ENCODE measurements around the gene FGA.
"Not testable (repeated sequence)": the region's sequence is repeated elsewhere in the genome, so short reads cannot be mapped to it uniquely, and the experiment has no call there.

FGA gene

DNA sequence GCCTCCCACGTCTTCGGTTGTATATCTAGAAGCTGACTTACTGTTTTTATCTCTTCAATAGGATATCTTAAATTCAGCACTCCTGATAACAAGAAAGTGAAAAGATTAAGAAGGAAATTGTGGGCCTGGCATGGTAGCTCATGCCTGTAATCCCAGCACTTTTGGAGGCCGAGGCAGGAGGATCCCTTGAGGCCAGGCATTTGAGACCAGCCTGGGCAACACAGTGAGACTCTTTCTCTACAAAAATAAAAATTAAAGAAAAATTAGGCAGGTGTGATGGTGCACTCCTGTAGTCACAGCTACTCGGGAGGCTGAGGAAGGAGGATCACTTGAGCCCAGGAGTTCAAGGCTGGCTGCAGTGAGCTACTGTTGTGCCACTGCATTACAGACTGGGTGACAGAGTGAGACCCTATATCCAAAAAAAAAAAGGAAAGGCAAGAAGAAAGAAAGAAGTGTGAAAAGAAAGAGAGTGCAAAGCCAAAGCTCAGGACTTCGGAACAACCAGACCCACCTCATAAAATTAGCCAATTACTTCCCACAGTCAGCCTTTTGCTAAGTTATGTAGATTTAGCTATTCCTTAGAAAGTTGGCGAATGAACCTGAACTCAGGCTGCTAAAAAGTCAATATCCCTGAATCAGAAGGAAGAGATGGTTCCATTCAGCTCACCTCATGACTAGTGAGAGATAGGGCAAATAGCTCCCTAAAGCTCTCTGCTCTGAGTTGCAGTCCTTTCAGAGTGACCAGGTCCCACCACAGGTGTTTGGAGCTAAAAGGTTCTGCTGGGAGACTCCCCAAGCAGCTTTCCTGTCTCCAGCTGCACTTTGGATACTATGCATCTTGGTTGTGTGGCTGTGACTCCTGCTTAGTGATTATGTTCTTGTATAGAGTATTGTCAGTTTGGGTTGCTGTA is 12.7 kb upstream of the FGA start:
- no peak for DNase-seq (ENCODE audit: low spot score)
- no peak overlapping the region for H3K27ac ChIP-seq
- POLR2A ChIA-PET (ENCODE audit: low non-redundant PET) = no interaction called here
- TF ChIP-seq, protein P1, sequence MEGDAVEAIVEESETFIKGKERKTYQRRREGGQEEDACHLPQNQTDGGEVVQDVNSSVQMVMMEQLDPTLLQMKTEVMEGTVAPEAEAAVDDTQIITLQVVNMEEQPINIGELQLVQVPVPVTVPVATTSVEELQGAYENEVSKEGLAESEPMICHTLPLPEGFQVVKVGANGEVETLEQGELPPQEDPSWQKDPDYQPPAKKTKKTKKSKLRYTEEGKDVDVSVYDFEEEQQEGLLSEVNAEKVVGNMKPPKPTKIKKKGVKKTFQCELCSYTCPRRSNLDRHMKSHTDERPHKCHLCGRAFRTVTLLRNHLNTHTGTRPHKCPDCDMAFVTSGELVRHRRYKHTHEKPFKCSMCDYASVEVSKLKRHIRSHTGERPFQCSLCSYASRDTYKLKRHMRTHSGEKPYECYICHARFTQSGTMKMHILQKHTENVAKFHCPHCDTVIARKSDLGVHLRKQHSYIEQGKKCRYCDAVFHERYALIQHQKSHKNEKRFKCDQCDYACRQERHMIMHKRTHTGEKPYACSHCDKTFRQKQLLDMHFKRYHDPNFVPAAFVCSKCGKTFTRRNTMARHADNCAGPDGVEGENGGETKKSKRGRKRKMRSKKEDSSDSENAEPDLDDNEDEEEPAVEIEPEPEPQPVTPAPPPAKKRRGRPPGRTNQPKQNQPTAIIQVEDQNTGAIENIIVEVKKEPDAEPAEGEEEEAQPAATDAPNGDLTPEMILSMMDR (conservative IDR thresholded peaks at IDR 0.05; ENCODE audit: low read depth) = no peak
- CTCF ChIA-PET = interaction anchor here (0.9 to 1.5 kb wide), 3 partner anchors 15 to 44 kb away, joined by 3 to 4 read pairs (median 4); no protein-coding TSS in a partner anchor

DNA sequence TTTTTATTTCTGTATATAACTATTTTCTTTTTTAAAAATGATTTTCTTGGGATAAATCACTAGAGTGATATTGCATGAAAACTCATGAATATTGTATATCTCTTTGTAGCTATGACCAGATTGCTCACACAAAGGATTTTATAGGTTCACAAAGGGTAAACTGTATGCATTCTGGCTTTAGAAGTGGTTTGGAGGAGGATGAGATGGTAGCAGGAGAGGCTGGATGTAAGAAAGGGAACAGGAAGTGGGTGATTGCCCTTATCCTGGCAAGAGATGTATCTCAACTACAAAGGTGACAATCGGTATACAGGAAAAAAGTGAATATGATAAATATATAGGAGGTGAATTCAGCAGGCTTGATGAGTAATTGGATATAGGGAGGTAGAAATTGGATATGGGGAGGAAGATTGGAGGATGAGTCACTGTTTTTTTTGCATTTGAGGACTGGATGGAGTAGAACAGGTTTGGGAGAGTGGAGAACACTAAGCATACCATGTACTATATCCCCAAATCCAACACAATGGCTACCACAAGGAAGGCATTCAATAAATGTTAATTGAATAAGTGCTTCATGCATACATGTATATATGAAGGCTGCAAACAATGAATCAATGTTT is 12.0 kb upstream of the FGA start:
- H3K27ac ChIP-seq = no peak overlapping the region
- peak; percentile 81 for DNase-seq (ENCODE audit: low spot score)
- CTCF ChIA-PET = interaction anchor here (1.1 to 1.5 kb wide), 2 partner anchors 16 to 38 kb away, joined by 3 to 4 read pairs; no protein-coding TSS in a partner anchor
- POLR2A ChIA-PET (ENCODE audit: low non-redundant PET) = no interaction called here
- TF ChIP-seq, protein P1 (conservative IDR thresholded peaks at IDR 0.05; ENCODE audit: low read depth) = no peak

DNA sequence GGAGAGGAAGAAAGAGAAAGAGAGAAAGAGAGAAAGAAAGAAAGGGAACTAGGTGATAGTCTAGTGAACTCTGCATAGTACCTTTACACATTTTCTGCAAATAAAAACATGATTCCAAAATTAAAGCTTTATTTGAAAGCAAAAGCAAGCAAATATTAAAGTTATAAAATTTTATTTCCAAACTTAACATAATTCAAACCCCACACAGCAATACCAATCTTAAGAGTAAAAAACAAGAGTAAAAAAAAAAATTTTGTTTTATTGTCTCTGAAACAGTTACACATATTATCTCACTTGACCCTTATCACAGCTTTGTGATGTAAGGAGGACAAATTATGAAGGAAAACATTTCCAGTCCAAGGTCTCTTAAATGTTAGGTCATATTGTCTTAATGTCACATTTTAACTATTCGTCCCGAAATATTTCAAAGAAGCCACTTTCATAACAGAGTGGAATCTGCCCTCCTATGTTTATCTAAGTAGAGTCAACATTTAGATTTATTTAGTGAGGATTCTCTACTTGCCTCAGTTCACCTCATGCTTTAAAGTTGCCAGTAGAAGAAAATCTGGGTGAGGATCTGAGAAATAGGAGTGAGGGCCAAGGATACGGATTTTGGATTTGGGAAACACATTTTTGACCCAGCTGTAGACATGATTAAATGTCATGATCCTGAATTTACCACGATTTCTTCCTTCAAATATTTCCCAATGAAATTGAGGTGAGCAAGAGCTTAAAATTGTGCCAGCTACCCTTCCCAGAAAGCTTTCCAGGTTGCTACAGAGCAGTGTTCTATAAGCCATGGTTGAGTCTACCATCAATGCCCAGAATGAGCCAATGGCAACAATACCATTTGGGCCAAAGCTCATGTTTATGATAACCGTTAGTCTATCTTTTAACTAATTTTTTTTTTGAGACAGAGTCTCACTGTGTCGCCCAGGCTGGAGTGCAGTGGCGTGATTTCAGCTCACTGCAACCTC is 7.5 kb upstream of the FGA start:
- ChIA-PET POLR2A (ENCODE audit: low non-redundant PET) (no interaction called here), CTCF (interaction anchor here (0.6 kb wide), 1 partner anchor 20 kb away, joined by 3 read pairs; no protein-coding TSS in a partner anchor)
- TF ChIP-seq, protein P1 (conservative IDR thresholded peaks at IDR 0.05; ENCODE audit: low read depth) = no peak
- no peak for DNase-seq (ENCODE audit: low spot score)
- no peak overlapping the region for H3K27ac ChIP-seq

DNA sequence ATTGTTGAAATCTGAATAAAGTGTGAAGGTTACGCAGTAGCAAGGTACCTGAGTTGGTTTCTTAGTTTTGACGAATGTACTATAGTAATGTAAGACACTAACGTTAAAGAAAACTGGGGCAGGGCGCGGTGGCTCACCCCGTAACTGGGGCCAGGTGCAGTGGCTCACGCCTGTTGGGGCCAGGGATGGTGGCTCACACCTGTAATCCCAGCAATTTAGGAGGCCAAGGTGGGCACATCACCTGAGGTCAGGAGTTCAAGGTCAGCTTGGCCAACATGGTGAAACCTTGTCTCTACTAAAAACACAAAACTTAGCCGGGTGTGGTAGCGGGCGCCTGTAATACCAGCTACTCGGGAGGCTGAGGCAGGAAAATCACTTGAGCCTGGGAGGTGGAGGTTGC is 6.7 kb upstream of the FGA start:
- H3K27ac ChIP-seq; DNase-seq (ENCODE audit: low spot score); POLR2A ChIA-PET (ENCODE audit: low non-redundant PET); CTCF ChIA-PET: not testable (repeated sequence)

- no peak overlapping the region for H3K27ac ChIP-seq
- TF ChIP-seq, protein P1 (conservative IDR thresholded peaks at IDR 0.05; ENCODE audit: low read depth) = no peak
- ChIA-PET POLR2A (ENCODE audit: low non-redundant PET) (no interaction called here), CTCF (no interaction called here)
- DNase-seq (ENCODE audit: low spot score) = no peak
Measured at GRCh38 chr4:154595807-154596206, 5.3 kb upstream of the FGA start.

DNA sequence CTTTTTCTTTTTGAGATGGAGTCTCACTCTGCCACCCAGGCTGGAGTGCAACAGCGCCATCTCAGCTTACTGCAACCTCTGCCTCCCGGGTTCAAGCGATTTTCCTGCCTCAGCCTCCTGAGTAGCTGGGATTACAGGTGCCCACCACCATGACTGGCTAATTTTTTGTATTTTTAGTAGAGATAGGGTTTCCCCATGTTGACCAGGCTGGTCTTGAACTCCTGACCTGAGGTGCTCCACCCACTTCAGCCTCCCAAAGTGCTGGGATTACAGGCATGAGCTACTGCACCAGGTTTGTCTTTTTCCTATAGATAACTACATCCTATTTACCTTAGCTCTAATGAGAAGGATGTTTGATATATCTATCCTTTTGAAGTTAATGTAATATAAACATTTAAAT is 3.8 kb upstream of the FGA start:
- H3K27ac ChIP-seq; DNase-seq (ENCODE audit: low spot score); POLR2A ChIA-PET (ENCODE audit: low non-redundant PET): not testable (repeated sequence)
- CTCF ChIA-PET = interaction anchor here (0.6 to 2.3 kb wide), 5 partner anchors 14 to 883 kb away, joined by 3 to 6 read pairs (median 3); no protein-coding TSS in a partner anchor

- TF ChIP-seq, protein P1 (conservative IDR thresholded peaks at IDR 0.05; ENCODE audit: low read depth) = no peak
- ChIA-PET POLR2A (ENCODE audit: low non-redundant PET) (no interaction called here), CTCF (interaction anchor here (0.5 to 2.3 kb wide), 5 partner anchors 24 to 882 kb away, joined by 3 to 6 read pairs (median 4); no protein-coding TSS in a partner anchor)
- no peak overlapping the region for H3K27ac ChIP-seq
- no peak for DNase-seq (ENCODE audit: low spot score)
Measured at GRCh38 chr4:154593868-154594267, 3.3 kb upstream of the FGA start.

Data from RWPE1 (cell line).